ENCODE data around the gene PCDHGB4.
"Not testable (repeated sequence)": the region's sequence is repeated elsewhere in the genome, so short reads cannot be mapped to it uniquely, and the experiment has no call there.

Gene PCDHGB4

DNA sequence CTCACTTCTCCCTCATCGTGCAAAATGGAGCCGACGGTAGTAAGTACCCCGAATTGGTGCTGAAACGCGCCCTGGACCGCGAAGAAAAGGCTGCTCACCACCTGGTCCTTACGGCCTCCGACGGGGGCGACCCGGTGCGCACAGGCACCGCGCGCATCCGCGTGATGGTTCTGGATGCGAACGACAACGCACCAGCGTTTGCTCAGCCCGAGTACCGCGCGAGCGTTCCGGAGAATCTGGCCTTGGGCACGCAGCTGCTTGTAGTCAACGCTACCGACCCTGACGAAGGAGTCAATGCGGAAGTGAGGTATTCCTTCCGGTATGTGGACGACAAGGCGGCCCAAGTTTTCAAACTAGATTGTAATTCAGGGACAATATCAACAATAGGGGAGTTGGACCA is 43.8 kb downstream of the PCDHGB4 start:
- Mint-ChIP-seq H3K9me3 (peaks cover 41% of the 10 kb centered on the region), H3K27me3 (peaks cover 52% of the 10 kb centered on the region), H3K4me3 (peak overlapping the region; percentile 2), H3K4me1 (peaks cover 16% of the 10 kb centered on the region), H3K36me3 (peaks cover 22% of the 10 kb centered on the region), H3K27ac (no peak overlapping the region)

DNA sequence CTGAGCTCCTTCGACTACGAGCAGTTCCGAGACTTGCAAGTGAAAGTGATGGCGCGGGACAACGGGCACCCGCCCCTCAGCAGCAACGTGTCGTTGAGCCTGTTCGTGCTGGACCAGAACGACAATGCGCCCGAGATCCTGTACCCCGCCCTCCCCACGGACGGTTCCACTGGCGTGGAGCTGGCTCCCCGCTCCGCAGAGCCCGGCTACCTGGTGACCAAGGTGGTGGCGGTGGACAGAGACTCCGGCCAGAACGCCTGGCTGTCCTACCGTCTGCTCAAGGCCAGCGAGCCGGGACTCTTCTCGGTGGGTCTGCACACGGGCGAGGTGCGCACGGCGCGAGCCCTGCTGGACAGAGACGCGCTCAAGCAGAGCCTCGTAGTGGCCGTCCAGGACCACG is 44.8 kb downstream of the PCDHGB4 start:
- peaks cover 37% of the 10 kb centered on the region for H3K9me3 Mint-ChIP-seq
- H3K27ac Mint-ChIP-seq = not testable (repeated sequence)
- H3K4me3 Mint-ChIP-seq = peak overlapping the region; percentile 30
- H3K4me1 Mint-ChIP-seq = peaks cover 16% of the 10 kb centered on the region
- peaks cover 48% of the 10 kb centered on the region for H3K27me3 Mint-ChIP-seq
- peaks cover 22% of the 10 kb centered on the region for H3K36me3 Mint-ChIP-seq

GRCh38 chr5:141432726-141433125 is 45.2 kb downstream of the PCDHGB4 start:
- Mint-ChIP-seq H3K36me3 (peaks cover 22% of the 10 kb centered on the region), H3K27me3 (peaks cover 48% of the 10 kb centered on the region), H3K9me3 (peaks cover 37% of the 10 kb centered on the region), H3K27ac (peak overlapping the region; percentile 46), H3K4me1 (peaks cover 16% of the 10 kb centered on the region)
- H3K4me3 Mint-ChIP-seq = not testable (repeated sequence)

GRCh38 chr5:141434006-141434405 is 46.5 kb downstream of the PCDHGB4 start:
- H3K27me3 Mint-ChIP-seq = peaks cover 44% of the 10 kb centered on the region
- peaks cover 16% of the 10 kb centered on the region for H3K4me1 Mint-ChIP-seq
- H3K9me3 Mint-ChIP-seq = peaks cover 31% of the 10 kb centered on the region
- H3K27ac Mint-ChIP-seq = no peak overlapping the region
- peaks cover 20% of the 10 kb centered on the region for H3K36me3 Mint-ChIP-seq
- no peak overlapping the region for H3K4me3 Mint-ChIP-seq

- Mint-ChIP-seq H3K4me3 (no peak overlapping the region), H3K4me1 (no peaks in the 10 kb centered on the region), H3K9me3 (peaks cover 17% of the 10 kb centered on the region), H3K36me3 (peaks cover 9% of the 10 kb centered on the region), H3K27me3 (peaks cover 26% of the 10 kb centered on the region), H3K27ac (no peak overlapping the region)
Observed at GRCh38 chr5:141437221-141437620, 49.7 kb downstream of the PCDHGB4 start.

- H3K27ac Mint-ChIP-seq = no peak overlapping the region
- peaks cover 1% of the 10 kb centered on the region for H3K36me3 Mint-ChIP-seq
- H3K4me1 Mint-ChIP-seq = no peaks in the 10 kb centered on the region
- peaks cover 17% of the 10 kb centered on the region for H3K9me3 Mint-ChIP-seq
- H3K4me3 Mint-ChIP-seq = no peak overlapping the region
- H3K27me3 Mint-ChIP-seq = peaks cover 21% of the 10 kb centered on the region
Observed at GRCh38 chr5:141439411-141440141, 52.1 kb downstream of the PCDHGB4 start.

Measured in activated naive CD4-positive, alpha-beta T cell treated with anti-CD3 and anti-CD28 coated beads, Interleukin-2, amount 50 U/mL, for 24 hours (primary cell).